Measurements from ENCODE around the gene RNGTT.
"Not testable (repeated sequence)": the region's sequence is repeated elsewhere in the genome, so short reads cannot be mapped to it uniquely, and the experiment has no call there.

The RNGTT gene

DNA sequence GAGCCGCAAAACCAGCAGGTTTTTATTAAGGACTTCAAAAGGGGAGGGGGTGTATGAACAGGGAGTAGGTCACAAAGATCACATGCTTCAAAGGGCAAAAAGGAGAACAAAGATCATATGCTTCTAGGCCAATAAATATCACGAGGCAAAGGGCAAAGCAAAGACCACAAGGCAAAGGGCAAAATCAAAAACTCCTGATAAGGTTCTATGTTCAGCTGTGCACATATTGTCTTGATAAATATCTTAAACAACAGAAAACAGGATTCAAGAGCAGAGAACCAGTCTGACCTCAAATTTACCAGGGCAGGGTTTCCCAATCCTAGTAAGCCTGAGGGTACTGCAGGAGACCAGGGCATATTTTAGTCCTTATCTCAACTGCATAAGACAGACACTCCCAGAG lies 5.8 kb upstream of the RNGTT start:
- not testable (repeated sequence) for DNase-seq

GRCh38 chr6:88967891-88968290 lies 4.5 kb upstream of the RNGTT start:
- no peak for DNase-seq

- no peak for DNase-seq
Measured at GRCh38 chr6:88965691-88966090, 2.3 kb upstream of the RNGTT start.

DNA sequence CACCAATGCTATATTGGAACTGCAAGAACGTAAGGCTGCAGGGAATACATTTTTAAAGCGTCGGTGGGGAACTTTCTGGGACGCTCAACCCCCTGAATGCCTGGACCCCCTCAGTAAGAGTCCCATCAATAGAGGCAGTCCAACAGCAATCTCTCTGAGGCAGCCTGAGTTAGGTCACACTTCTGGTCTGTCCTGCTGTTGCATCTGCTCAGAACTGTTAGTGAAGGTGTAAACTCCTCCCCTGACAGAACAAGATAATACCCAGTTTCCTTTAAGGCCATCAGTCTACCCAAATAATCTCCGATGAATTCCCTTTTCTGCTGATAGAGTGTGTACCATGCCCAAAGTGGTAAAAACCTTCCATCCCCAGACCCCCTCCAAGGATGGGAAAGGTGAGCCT lies 1.1 kb upstream of the RNGTT start:
- no peak for DNase-seq

GRCh38 chr6:88958842-88959241 lies 4.6 kb downstream of the RNGTT start:
- no peak for DNase-seq

DNA sequence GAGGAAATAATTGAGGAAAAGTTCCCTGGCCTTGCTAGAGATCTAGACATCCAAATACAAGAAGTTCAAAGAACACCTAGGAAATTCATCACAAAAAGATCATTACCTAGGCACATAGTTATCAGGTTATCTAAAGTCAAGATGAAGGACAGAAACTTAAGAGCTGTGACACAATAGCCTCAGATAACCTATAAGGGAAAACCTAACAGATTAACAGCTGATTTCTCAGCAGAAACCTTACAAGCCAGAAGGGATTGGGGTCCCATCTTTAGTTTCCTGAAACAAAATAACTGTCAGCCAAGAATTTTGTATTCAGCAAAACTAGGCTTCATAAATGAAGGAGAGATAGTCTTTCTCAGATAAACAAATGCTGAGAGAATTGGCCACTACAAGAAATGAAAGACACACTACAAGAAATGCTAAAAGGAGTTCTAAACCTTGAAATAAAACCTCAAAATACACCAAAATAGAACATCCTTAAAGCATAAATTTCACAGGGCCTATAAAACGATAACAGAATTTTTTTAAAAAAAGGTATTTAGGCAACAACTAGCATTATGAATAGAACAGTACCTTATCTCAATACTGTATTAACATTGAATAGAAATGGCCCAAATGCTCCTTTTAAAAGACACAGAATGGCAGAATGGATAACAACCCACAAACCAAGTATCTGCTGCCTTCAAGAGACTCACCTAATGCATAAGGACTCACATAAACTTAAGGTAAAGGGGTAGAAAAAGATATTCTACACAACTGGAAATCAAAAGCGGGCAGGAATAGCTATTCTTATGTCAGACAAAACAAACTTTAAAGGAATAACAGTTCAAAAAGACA lies 9.7 kb downstream of the RNGTT start:
- DNase-seq = no peak

- no peak for DNase-seq
Measured at GRCh38 chr6:88952065-88952704, 11.2 kb downstream of the RNGTT start.

- no peak for DNase-seq
Measured at GRCh38 chr6:88945415-88946008, 17.9 kb downstream of the RNGTT start.

GRCh38 chr6:88933521-88933920 lies 29.9 kb downstream of the RNGTT start:
- DNase-seq = no peak

DNA sequence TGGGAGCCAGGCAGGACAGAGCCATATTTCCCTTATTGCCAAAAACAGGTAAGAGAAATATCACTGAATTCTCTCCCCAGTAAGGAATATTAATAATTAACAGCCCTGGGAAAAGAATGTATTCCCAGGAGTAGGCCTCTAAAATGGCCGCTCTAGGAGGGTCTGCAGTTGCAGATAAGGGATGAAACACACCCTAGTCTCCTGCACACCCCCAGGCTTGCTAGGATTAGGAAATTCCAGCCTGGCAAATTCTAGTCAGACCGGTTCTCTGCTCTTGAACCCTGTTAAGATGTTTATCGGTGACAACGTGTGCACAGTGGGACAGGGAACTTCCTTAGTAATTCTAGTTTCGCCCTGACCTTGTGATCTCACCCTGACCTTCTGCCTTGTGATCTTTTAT lies 31.4 kb downstream of the RNGTT start:
- DNase-seq = not testable (repeated sequence)

DNA sequence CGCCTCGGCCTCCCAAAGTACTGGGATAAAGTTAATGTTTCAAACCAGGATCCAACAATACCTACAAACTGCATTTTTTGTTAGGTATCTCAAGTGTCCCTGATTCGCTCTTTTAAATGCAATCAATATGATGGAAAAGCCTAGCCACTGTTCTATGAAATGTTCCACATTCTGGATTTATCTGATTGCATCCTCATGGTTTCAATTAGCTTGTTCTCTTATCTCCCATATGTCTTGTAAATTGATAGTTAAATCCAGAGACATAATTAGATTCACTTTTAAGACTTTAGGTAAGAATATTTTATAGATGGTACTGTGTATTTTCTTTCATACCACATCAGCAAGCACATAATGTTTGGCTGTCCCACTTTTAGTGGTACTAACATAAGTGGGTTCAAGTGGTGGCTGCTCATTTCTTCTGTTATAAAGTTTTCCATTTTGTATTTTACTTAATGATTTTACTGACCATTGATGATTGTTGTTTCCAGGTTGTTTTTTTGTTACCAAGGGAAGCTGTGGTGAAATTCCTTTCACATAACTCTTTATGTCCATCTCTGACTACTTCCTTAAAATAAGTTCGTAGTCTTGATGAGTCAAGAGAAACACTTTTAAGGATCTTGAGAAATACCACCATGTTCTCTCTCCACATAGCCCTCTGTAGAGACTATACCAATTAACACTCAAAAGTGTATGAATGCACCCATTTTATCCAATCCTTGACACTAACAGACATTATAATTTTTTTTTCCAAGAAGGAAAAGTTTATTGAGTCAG lies 40.5 kb downstream of the RNGTT start:
- no peak for DNase-seq

DNA sequence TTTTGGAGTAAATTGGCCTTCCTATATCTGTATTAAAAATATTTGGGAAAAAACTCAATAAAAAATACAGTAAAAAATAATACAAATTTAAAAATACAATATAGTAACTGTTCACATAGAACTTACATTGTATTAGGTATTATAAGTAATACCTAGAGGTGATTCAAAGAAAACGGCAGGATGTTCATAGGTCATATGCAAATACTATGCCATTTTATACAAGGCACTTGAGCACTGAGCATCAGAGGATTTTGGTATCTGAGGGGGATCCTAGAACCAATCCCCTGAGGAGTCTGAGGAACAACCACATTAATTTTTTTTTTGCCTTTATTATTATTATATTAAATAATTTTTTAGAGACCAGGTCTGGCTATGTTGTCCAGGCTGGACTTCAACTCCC lies 41.7 kb downstream of the RNGTT start:
- DNase-seq = no peak

- DNase-seq = no peak
Measured at GRCh38 chr6:88920774-88921733, 42.4 kb downstream of the RNGTT start.

DNA sequence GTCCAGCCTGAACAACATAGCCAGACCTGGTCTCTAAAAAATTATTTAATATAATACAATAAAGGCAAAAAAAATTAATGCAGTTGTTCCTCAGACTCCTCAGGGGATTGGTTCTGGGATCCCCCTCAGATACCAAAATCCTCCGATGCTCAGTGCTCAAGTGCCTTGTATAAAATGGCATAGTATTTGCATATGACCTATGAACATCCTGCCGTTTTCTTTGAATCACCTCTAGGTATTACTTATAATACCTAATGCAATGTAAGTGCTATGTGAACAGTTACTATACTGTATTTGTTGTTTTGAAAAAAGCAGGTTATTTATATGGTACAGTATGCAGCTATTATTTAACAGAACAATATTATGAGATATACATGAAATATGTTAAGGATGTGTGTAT lies 43.3 kb downstream of the RNGTT start:
- DNase-seq = no peak

DNA sequence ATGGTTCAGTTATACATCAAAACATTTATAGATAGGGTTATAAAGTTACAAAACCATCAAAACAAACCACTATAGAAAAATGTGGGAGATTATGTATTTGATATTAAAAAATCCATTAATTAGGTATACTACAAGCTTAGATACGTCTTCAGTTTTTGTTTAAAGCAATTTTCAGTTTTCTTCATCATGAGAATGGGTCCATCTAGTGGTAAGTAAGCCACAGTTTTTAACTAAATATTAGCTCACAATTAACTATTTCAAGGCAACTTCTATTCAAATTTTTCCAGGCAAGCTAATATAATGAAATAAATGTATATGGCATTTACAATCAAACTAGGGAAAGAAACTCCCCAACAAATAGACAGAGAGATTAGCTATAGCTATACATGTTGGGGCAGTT lies 44.4 kb downstream of the RNGTT start:
- no peak for DNase-seq

DNA sequence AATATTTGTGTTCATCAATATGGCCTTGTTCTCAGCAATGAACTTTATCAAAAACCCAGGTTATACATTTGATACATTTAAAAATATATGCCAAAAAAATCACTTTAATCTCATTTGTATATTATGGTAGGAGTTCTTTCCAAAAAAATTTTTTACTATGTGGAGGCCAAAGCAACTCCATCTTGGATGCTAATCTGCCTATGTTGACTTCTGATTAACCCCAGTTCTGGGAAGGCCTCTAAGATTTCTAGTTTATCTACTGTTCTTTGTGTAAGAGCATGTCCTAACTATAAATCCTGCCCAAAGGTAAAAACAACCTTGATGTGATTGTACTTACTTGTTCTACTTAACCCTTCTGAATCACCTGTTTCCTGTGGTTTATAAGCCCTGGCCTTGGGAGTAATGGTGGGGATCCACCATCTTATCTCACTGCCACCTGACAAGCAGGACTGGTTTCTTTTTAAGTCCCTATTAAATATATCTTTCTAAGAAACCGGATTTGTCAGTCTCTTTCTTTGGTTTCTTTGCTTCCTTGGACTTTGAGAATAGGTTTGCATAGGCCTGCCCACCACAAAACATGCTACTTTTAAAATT lies 46.7 kb downstream of the RNGTT start:
- no peak for DNase-seq

DNA sequence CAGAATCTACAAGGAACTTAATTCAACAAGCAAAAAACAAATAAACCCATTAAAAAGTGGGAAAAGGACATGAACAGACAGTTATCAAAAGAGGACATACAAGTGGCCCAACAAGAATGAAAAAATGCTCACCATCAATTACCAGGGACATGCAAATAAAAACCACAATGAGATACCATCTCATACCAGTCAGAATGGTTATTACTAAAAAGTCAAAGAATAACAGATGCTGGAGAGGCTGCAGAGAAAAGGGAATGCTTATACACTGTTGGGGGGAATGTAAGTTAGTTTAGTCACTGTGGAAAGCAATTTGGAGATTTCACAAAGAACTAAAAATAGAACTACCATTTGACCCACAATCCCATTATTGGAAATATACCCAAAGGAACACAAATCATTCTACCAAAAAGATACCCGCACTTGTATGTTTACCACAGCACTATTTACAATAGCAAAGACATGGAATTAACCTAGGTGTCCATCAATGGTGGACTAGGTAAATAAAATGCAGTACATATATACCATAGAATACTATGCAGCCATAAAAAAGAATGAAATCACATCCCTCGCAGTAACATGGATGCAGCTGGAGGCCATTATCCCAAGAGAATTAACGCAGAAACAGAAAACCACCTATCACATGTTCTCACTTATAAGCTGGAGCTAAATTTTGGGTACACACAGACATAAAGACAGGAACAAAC lies 48.4 kb downstream of the RNGTT start:
- DNase-seq = no peak

GRCh38 chr6:88914180-88914579 lies 49.2 kb downstream of the RNGTT start:
- DNase-seq = no peak

- no peak for DNase-seq
Measured at GRCh38 chr6:88913471-88913870, 49.9 kb downstream of the RNGTT start.

- no peak for DNase-seq
Measured at GRCh38 chr6:88910922-88911778, 52.3 kb downstream of the RNGTT start.

Measured in stimulated activated CD4-positive, alpha-beta T cell treated with anti-CD3 and anti-CD28 coated beads, Interleukin-4, amount 100 ng/mL, for 24 hours (primary cell).